NCI-H69 (cell line): ENCODE data around the gene PGAM2.

ENCODE experiments used
- DNase-seq: peaks from one replicate; lab custom pipeline; 2025; lab: John Stamatoyannopoulos, UW

PGAM2 gene

GRCh38 chr7:44066494-44067063 lies 1.2 kb upstream of the PGAM2 start:
- no peak for DNase-seq

- no peak for DNase-seq
Measured at GRCh38 chr7:44066111-44066460, 719 bp upstream of the PGAM2 start.

- DNase-seq, result peak; percentile 69
Measured at GRCh38 chr7:44064791-44065430, 456 bp downstream of the PGAM2 start.

- DNase-seq, result no peak
Measured at GRCh38 chr7:44063894-44064651, 1.3 kb downstream of the PGAM2 start.

GRCh38 chr7:44063547-44063893 lies 1.8 kb downstream of the PGAM2 start:
- DNase-seq, result no peak

GRCh38 chr7:44062903-44063295 lies 2.5 kb downstream of the PGAM2 start:
- DNase-seq, result no peak

GRCh38 chr7:44062180-44062902 lies 3.0 kb downstream of the PGAM2 start:
- no peak for DNase-seq

- no peak for DNase-seq
Measured at GRCh38 chr7:44061645-44062179, 3.7 kb downstream of the PGAM2 start.

GRCh38 chr7:44060948-44061644 lies 4.3 kb downstream of the PGAM2 start:
- DNase-seq, result no peak

GRCh38 chr7:44060091-44060947 lies 5.0 kb downstream of the PGAM2 start:
- no peak for DNase-seq

GRCh38 chr7:44059219-44060090 lies 5.9 kb downstream of the PGAM2 start:
- DNase-seq, result no peak

- DNase-seq, result no peak
Measured at GRCh38 chr7:44058759-44059218, 6.6 kb downstream of the PGAM2 start.

- no peak for DNase-seq
Measured at GRCh38 chr7:44057849-44058758, 7.3 kb downstream of the PGAM2 start.

- no peak for DNase-seq
Measured at GRCh38 chr7:44057181-44057848, 8.1 kb downstream of the PGAM2 start.

- no peak for DNase-seq
Measured at GRCh38 chr7:44056681-44057080, 8.7 kb downstream of the PGAM2 start.

GRCh38 chr7:44052771-44053365 lies 12.5 kb downstream of the PGAM2 start:
- no peak for DNase-seq

GRCh38 chr7:44051611-44052220 lies 13.7 kb downstream of the PGAM2 start:
- DNase-seq, result no peak
